Retinal pigment epithelial cell (primary cell): ENCODE results near the gene MSANTD3.
"Not testable (repeated sequence)": the region's sequence is repeated elsewhere in the genome, so short reads cannot be mapped to it uniquely, and the experiment has no call there.

Experiments
- DNase-seq: peaks from one replicate; pipeline ENCODE4 v3.0.0-alpha.2; 2010; ENCODE audit warnings: low read depth
- H3K4me3 ChIP-seq: 2 replicates; pipeline ENCODE4 v1.5.1; 2011; ENCODE audit warnings: mild to moderate bottlenecking, low read length, control low read depth, moderate library complexity
- TF ChIP-seq, protein P1 (sequence below): conservative IDR thresholded peaks from 2 replicates; pipeline ENCODE4 v1.5.1; 2011; ENCODE audit warnings: low read depth, low read length, control low read depth, inconsistent platforms

The MSANTD3 gene

DNA sequence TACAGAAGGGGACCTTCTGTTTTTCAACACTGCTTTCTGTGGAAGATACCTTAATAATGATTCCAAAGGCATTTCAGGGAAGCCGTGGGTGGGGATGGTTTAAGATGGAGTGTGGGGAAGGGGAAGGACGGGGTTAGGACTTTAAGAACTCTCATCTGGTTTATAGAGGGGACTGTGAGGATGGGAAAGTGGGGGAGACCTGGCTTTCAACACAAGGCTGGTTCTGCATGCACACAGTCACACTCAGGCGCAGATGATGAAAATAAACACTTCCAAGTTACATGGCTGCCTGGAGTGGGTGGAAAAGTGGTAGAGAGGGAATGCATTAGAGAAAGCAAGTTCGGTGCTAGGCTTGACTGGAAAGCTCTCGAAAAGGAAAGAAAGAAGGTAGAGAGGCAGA, 4.9 kb downstream of the MSANTD3 start:
- no peak overlapping the region for H3K4me3 ChIP-seq
- no peak for DNase-seq
- TF ChIP-seq, protein P1, sequence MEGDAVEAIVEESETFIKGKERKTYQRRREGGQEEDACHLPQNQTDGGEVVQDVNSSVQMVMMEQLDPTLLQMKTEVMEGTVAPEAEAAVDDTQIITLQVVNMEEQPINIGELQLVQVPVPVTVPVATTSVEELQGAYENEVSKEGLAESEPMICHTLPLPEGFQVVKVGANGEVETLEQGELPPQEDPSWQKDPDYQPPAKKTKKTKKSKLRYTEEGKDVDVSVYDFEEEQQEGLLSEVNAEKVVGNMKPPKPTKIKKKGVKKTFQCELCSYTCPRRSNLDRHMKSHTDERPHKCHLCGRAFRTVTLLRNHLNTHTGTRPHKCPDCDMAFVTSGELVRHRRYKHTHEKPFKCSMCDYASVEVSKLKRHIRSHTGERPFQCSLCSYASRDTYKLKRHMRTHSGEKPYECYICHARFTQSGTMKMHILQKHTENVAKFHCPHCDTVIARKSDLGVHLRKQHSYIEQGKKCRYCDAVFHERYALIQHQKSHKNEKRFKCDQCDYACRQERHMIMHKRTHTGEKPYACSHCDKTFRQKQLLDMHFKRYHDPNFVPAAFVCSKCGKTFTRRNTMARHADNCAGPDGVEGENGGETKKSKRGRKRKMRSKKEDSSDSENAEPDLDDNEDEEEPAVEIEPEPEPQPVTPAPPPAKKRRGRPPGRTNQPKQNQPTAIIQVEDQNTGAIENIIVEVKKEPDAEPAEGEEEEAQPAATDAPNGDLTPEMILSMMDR, result no peak

DNA sequence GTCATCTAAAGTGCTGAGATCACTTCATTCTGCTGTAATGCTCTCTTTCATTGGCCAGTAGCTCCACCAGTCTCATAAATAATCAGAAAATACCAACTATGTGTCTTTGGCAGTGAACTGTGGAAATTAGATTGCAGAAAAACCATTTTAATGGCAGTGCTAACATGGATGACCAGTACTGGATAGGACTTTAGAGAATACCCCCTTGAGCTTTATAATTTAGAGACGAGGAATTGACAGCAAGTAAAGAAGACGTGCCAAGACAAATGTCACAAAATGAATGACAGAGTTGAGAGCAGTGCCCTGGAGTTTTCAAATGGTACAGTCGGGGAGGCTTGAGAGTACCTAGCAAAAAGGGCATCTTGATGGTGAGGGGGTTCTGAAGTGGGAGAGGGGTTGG, 5.8 kb downstream of the MSANTD3 start:
- DNase-seq, result no peak
- TF ChIP-seq, protein P1, result no peak
- H3K4me3 ChIP-seq, result no peak overlapping the region

DNA sequence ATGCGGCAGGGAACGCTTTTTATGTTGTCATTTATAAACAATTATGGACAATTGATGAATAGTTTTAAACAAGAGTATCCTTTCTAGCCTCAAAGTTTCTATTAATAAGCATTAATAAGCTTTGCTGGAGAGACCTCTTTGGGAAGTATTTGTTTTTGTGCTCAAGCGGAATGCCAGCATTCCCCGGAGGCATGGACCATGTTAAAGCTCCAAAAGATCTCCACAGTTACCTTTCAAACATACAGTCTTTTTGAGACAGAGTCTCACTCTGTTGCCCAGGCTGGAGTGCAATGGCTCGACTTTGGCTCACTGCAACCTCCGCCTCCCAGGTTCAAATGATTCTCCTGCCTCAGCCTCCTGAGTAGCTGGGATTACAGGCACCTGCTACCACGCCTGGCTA, 9.6 kb downstream of the MSANTD3 start:
- DNase-seq, result no peak
- TF ChIP-seq, protein P1, result no peak
- no peak overlapping the region for H3K4me3 ChIP-seq

DNA sequence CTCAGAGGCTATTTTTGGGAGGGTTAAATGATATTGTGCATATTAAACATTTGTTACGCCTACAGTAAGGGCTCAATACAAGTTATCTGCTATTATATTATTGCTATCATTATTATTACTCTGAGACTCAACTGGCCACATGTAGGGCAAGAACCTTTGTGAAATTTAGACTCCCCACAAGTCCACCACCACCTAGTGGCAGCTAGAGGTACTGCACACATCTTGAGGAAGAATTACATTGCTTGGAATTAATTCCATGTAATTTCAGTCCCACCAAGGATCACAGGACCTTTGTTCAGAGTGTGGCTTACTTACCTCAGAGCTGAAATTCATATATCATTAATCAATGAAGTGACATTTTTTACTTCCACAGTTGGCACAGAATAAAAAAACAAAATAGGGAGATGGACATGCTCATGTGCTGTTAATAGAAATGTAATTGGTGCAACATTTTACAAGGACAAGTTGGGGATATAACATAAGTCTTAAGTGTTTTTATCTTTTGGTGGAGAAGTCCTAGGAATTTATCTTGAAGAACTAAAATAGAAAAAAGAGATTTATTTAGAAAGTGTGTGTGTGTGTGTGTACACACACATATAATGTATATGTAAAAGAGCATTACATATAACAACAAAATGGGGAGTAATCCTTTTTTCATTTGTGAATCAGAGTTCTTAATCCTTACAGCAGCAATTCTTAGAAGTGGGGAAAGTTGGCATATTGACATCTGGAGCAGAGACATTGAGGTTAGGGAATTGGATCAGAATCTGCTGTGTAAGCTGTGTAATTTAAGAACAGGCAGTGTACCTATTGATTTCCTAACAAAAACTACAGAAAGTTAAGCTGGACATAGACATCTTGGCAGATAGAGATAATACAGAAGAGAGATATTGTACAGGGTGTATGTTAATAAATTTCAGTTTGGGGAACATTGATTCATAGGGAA, 11.2 kb downstream of the MSANTD3 start:
- TF ChIP-seq, protein P1, result peak; percentile 95
- peak; percentile 40 for DNase-seq
- H3K4me3 ChIP-seq, result no peak overlapping the region

DNA sequence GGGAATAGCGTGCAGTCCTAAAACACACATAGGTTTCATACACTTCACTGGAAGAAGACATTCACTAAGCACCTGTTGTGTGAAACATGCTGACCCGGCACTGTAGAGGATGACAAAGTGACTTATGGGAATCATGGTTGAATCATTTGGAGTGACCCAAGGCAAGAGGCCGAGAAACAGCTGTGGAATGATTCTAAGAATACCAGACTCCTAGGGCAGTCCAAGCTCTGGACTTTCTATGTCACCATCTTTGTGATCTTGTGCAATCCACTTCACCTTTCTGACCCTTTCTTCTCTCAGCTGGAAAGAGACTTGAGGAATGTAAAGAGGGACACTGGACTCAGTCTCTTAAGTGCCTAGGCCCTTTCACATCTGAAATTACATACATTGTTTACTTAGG, 13.1 kb downstream of the MSANTD3 start:
- H3K4me3 ChIP-seq, result no peak overlapping the region
- TF ChIP-seq, protein P1, result no peak
- DNase-seq, result no peak

DNA sequence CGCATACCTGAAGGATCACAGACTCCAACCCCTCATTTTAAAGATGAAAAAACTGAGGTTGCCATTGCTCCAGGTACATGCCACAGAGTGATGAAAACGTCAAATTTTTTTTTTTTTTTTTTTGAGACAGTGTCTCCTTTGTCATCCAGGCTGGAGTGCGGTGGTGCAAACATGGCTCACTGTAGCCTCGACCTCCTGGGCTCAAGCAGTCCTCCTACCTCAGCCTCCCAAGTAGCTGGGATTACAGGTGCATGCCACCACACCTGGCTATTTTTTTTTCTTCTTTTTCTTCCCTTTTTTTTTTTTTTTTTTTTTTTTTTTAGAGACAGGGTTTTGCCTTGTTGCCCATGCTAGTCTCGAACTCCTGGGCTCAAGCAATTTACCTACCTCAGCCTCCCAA, 13.5 kb downstream of the MSANTD3 start:
- not testable (repeated sequence) for H3K4me3 ChIP-seq, DNase-seq

DNA sequence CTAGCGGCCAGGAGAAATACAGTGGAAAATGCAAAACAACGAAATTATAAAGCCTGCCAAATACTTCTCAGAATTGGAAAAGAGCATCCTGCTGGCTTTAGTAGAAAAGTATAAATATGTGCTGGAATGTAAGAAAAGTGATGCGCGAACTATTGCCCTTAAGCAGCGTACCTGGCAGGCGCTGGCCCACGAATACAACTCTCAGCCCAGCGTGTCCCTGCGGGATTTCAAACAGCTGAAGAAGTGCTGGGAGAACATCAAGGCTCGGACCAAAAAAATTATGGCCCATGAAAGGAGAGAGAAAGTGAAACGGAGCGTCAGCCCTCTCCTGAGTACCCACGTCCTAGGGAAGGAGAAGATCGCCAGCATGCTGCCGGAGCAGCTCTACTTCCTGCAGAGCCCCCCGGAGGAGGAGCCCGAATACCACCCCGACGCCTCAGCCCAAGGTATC, 15.0 kb downstream of the MSANTD3 start:
- TF ChIP-seq, protein P1, result no peak
- DNase-seq, result no peak
- H3K4me3 ChIP-seq, result no peak overlapping the region
